AG04450 (cell line): ENCODE measurements around the gene IL36G. TPM values are rescaled to one million over a fixed set of nuclear protein-coding genes. Genes with fewer than 3 reads are reported as not detected.
"Not testable (repeated sequence)": the region's sequence is repeated elsewhere in the genome, so short reads cannot be mapped to it uniquely, and the experiment has no call there.

ENCODE experiments used
- CTCF ChIA-PET: fragments of 300-600, 350-600 bp; formaldehyde crosslinking; extraction: SDS; loops from one replicate; lab custom pipeline; 2022; ENCODE audit warnings: antibody characterized with exemption, inconsistent platforms; lab: Charles Lee
- POLR2A ChIA-PET: fragments of 350-600 bp; formaldehyde crosslinking; extraction: SDS; loops from one replicate; lab custom pipeline; 2021; ENCODE audit warnings: antibody characterized with exemption, inconsistent platforms; lab: Yijun Ruan, JAX
- DNase-seq: peaks from one replicate; pipeline ENCODE4 v3.0.0-alpha.2; 2011; ENCODE audit warnings: low read depth, low spot score
- H3K27ac ChIP-seq: one replicate; pipeline ENCODE4 v1.5.1; 2012; ENCODE audit warnings: low read depth, low read length, control low read depth
- H3K27me3 ChIP-seq: one replicate; pipeline ENCODE4 v1.6.0; 2012; ENCODE audit warnings: low read length; ENCODE audit not compliant: control insufficient read depth, insufficient read depth
- H3K4me3 ChIP-seq: 2 replicates; pipeline ENCODE4 v1.5.1; 2011; ENCODE audit warnings: mild to moderate bottlenecking, low read depth, low read length, control low read depth
- H3K9me3 ChIP-seq: 2 replicates; pipeline ENCODE4 v1.5.1; 2012; ENCODE audit warnings: low read length; ENCODE audit not compliant: control insufficient read depth, insufficient read depth
- polyA minus RNA-seq: library from RNA; depleted of rRNA, polyadenylated mRNA; stranded (reverse); fragments of >200 nt; gene quantifications from 2 replicates; pipeline ENCODE4 v1.2.3, GENCODE V29; 2011; rRNA and poly(A)+ RNA removed
- polyA plus RNA-seq: library from polyadenylated mRNA; depleted of rRNA; stranded (reverse); fragments of >200 nt; gene quantifications from 2 replicates; pipeline ENCODE4 v1.2.3, GENCODE V29; 2011; rRNA removed
- TF ChIP-seq, protein P1 (sequence below): IDR thresholded peaks from 2 replicates; pipeline ENCODE4 v1.5.1; 2011; ENCODE audit warnings: low read depth, low read length, control low read depth, inconsistent platforms

IL36G gene
- polyA plus RNA-seq (not detected in 2 replicates), polyA minus RNA-seq (not detected in 2 replicates)

DNA sequence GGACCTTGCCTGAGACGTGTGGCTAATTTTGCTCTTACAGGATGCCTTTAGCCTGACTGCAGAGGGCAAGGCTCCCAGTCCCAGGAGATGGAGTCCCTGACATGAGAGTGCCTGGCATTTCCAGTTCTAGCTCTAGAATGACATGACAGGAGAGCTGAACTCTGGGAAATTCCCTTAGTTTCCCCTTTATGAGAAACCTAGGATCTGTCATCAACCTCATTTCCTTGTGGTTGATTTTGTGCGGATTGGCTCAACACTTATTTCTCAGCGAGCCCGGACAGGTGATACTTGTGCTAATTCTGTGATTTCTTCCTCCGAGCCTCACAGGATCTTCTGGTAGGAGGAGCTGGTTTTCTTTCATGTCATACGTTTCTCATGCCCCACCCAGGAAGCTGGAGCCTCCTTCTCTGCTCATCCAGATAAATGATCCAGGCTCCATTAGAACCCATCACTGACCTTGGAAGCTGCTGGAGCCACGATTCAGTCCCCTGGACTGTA, at the start of gene IL36G:
Gene IL36G, plus strand, starts transcription at position 448 of the 498 bp plus-strand sequence. CDS start 633 bp downstream, outside the sequence.
- H3K9me3 ChIP-seq, result no peaks in the 10 kb centered on the region
- peaks cover 6% of the 10 kb centered on the region for H3K27me3 ChIP-seq
- no peak within 1 kb of the TSS for H3K4me3 ChIP-seq
- DNase-seq, result no peak
- ChIA-PET POLR2A (no interaction called here), CTCF (interaction anchor here (0.9 kb wide), 1 partner anchor 19 kb away, joined by 4 read pairs; no protein-coding TSS in a partner anchor)
- TF ChIP-seq, protein P1, sequence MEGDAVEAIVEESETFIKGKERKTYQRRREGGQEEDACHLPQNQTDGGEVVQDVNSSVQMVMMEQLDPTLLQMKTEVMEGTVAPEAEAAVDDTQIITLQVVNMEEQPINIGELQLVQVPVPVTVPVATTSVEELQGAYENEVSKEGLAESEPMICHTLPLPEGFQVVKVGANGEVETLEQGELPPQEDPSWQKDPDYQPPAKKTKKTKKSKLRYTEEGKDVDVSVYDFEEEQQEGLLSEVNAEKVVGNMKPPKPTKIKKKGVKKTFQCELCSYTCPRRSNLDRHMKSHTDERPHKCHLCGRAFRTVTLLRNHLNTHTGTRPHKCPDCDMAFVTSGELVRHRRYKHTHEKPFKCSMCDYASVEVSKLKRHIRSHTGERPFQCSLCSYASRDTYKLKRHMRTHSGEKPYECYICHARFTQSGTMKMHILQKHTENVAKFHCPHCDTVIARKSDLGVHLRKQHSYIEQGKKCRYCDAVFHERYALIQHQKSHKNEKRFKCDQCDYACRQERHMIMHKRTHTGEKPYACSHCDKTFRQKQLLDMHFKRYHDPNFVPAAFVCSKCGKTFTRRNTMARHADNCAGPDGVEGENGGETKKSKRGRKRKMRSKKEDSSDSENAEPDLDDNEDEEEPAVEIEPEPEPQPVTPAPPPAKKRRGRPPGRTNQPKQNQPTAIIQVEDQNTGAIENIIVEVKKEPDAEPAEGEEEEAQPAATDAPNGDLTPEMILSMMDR, result no peak
- no peak within 1 kb of the TSS for H3K27ac ChIP-seq

DNA sequence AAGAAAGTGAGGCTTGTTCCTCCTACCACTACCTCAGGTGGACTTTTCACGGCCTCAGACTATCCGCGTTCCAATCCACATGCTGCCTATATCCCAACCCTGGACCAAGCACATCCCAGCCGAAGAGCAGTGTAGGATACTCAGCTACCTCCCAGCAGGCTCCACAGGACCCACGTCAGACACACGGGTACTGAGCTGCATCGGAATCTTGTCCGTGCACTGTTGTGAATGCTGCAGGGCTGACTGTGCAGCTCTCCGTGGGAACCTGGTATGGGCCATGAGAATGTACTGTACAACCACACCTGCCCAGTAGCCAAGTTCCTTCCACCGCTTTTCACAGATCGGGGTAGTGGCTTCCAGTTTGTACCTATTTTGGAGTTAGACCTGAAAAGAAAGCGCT, 44.5 kb upstream of the IL36G start:
- no peak overlapping the region for H3K27ac ChIP-seq
- TF ChIP-seq, protein P1, result no peak
- H3K4me3 ChIP-seq, result no peak overlapping the region
- POLR2A ChIA-PET, result no interaction called here
- CTCF ChIA-PET, result interaction anchor here (4.7 kb wide), 1 partner anchor 9 kb away, joined by 37 read pairs; no protein-coding TSS in a partner anchor
- DNase-seq, result no peak
- no peaks in the 10 kb centered on the region for H3K9me3 ChIP-seq
- peaks cover 20% of the 10 kb centered on the region for H3K27me3 ChIP-seq

DNA sequence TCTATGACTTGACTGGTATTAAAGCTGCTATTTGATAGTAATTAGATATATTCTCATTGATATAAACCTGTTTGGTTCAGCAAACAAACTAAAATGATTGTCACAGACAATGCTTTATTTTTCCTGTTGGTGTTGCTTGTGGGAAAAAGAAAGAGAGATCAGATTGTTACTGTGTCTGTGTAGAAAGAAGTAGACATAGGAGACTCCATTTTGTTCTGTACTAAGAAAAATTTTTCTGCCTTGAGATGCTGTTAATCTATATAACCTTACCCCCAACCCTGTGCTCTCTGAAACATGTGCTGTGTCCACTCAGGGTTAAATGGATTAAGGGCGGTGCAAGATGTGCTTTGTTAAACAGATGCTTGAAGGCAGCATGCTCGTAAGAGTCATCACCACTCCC, 43.7 kb upstream of the IL36G start:
- DNase-seq, H3K27ac ChIP-seq, H3K9me3 ChIP-seq, CTCF ChIA-PET, H3K4me3 ChIP-seq, POLR2A ChIA-PET: not testable (repeated sequence)
- peaks cover 20% of the 10 kb centered on the region for H3K27me3 ChIP-seq

DNA sequence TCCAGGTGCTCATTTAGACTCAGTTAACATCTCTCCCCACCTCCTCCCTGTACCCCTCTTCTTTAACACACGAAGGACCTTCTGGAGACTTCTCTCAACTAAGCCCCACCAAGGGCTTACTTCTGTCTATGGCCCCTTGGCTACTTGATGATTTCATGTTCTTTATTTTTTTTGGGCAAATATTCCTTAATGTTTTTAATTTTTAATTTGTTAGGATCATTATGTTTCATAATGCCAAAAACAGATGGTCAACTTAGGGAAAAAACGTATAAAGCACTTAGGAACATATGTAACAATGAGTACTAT, 40.9 kb upstream of the IL36G start:
- DNase-seq, result no peak
- no peaks in the 10 kb centered on the region for H3K9me3 ChIP-seq
- no peak overlapping the region for H3K27ac ChIP-seq
- no peak overlapping the region for H3K4me3 ChIP-seq
- peaks cover 9% of the 10 kb centered on the region for H3K27me3 ChIP-seq
- TF ChIP-seq, protein P1, result no peak
- POLR2A ChIA-PET, result no interaction called here
- CTCF ChIA-PET, result no interaction called here

DNA sequence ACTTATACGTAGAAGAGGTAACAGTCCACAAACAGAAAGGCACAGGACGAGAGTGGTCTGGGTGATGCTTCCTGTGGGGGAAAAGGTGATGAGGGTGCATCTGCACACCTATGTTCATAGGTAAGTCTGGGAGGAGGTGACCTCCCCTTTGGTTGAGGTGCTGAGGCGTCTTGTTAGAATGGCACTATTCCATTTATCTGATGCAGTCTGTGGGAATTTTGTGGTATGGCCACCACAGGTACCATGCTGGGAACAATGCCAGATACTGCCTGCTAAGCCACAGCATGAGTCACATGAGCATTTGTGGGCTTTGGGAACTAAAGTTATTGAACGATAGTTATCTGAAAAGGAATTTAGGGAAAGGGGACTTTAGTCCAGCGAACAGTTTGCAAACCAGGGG, 38.9 kb upstream of the IL36G start:
- Histone ChIP-seq H3K27me3 (peaks cover 3% of the 10 kb centered on the region), H3K27ac (no peak overlapping the region), H3K9me3 (no peaks in the 10 kb centered on the region), H3K4me3 (no peak overlapping the region)
- no peak for DNase-seq
- TF ChIP-seq, protein P1, result no peak
- POLR2A ChIA-PET, result no interaction called here
- CTCF ChIA-PET, result interaction anchor here (1.5 to 5.0 kb wide), 3 partner anchors 189 to 202 kb away, joined by 3 to 541 read pairs (median 14); no protein-coding TSS in a partner anchor
